ENCODE data around the gene RASGRF1. TPM values are rescaled to one million over a fixed set of nuclear protein-coding genes. Genes with fewer than 3 reads are reported as not detected.

RASGRF1 gene
- total and polyA plus RNA-seq, 2 donors (not counting 1 experiment from before 2014, with no cell fraction given): 0.09 TPM; not detected in 1

DNA sequence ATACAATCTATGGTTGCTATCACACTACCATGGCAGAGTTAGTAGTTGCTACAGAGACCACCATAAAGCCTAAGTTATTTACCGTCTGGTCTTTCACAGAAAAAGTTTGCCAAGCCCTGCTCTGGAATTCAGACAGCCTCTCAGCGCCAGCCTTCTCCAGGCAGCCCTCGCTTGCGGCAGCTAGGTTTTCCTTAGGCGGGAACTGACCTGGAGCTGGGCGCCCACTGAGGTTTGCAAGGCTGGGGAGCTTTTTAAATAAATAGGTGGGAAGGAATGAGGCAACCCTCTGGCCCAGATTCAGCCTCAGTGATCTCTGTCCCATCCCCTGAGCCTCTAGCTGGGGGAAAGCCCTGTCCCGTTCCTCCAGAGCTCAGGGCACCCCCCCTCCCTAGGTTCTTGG lies 146.9 kb downstream of the RASGRF1 start:
- Histone ChIP-seq H3K4me1 (ENCODE audit: control insufficient read depth, extremely low read depth, insufficient read depth, low read length) (no peaks in the 10 kb centered on the region), H3K4me2 (ENCODE audit: extremely low read depth, insufficient read depth, low read length) (no peak overlapping the region), H3K9me3 (ENCODE audit: control insufficient read depth, insufficient read depth, low read depth, low read length) (no peaks in the 10 kb centered on the region), H3K4me3 (replicated peaks in 1 of 4; ENCODE audit: control extremely low read depth in 1 of 4, insufficient read depth in 1 of 4, low read depth in 3 of 4, low read length in 4 of 4) (no peak overlapping the region), H3K27me3 (ENCODE audit: control insufficient read depth, insufficient read depth, low read length) (peaks cover 6% of the 10 kb centered on the region), H3K9ac (ENCODE audit: insufficient read depth, low read length) (no peak overlapping the region), H3K79me2 (ENCODE audit: control insufficient read depth, insufficient read depth, low read length) (no peaks in the 10 kb centered on the region), H2AFZ (ENCODE audit: low read length) (no peak overlapping the region), H4K20me1 (ENCODE audit: control insufficient read depth, extremely low read depth, insufficient read depth, low read length) (no peaks in the 10 kb centered on the region), H3K27ac (ENCODE audit: insufficient read depth, low read length) (no peak overlapping the region), H3K36me3 (ENCODE audit: control insufficient read depth, insufficient read depth, low read length) (no peaks in the 10 kb centered on the region)
- TF ChIP-seq EZH2 (IDR thresholded peaks at IDR 0.05; ENCODE audit: low read length, missing control alignments): no peak
- peak in 1 of 2 donors; percentile 44 for DNase-seq (ENCODE audit: low read depth in 2 of 2)

DNA sequence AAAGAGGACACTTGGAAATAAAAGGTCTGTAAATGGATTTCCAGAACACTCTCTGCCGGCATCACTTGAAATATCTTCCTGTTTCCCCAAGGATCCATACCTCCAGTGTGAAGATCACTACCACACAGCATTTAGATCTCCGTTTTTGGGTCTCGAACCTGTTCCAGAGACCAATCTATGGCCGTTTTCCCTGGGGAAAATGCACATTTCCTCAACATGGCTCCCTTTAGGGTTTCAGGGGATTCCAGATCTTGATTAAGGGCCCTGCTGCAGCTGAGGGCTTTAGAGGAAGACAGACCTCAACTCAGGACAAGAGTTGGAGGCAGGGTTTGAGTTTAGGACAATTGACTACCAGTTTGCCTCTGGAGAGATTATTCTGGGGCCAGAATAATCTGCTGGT lies 147.8 kb downstream of the RASGRF1 start:
- Histone ChIP-seq H3K4me1 (ENCODE audit: control insufficient read depth, extremely low read depth, insufficient read depth, low read length) (no peaks in the 10 kb centered on the region), H3K79me2 (ENCODE audit: control insufficient read depth, insufficient read depth, low read length) (no peaks in the 10 kb centered on the region), H3K4me3 (replicated peaks in 1 of 4; ENCODE audit: control extremely low read depth in 1 of 4, insufficient read depth in 1 of 4, low read depth in 3 of 4, low read length in 4 of 4) (no peak overlapping the region), H3K9ac (ENCODE audit: insufficient read depth, low read length) (no peak overlapping the region), H3K27me3 (ENCODE audit: control insufficient read depth, insufficient read depth, low read length) (peaks cover 6% of the 10 kb centered on the region), H3K4me2 (ENCODE audit: extremely low read depth, insufficient read depth, low read length) (no peak overlapping the region), H4K20me1 (ENCODE audit: control insufficient read depth, extremely low read depth, insufficient read depth, low read length) (no peaks in the 10 kb centered on the region), H3K36me3 (ENCODE audit: control insufficient read depth, insufficient read depth, low read length) (no peaks in the 10 kb centered on the region), H2AFZ (ENCODE audit: low read length) (no peak overlapping the region), H3K9me3 (ENCODE audit: control insufficient read depth, insufficient read depth, low read depth, low read length) (no peaks in the 10 kb centered on the region), H3K27ac (ENCODE audit: insufficient read depth, low read length) (no peak overlapping the region)
- no peak for DNase-seq (ENCODE audit: low read depth in 2 of 2)
- TF ChIP-seq, protein P1, sequence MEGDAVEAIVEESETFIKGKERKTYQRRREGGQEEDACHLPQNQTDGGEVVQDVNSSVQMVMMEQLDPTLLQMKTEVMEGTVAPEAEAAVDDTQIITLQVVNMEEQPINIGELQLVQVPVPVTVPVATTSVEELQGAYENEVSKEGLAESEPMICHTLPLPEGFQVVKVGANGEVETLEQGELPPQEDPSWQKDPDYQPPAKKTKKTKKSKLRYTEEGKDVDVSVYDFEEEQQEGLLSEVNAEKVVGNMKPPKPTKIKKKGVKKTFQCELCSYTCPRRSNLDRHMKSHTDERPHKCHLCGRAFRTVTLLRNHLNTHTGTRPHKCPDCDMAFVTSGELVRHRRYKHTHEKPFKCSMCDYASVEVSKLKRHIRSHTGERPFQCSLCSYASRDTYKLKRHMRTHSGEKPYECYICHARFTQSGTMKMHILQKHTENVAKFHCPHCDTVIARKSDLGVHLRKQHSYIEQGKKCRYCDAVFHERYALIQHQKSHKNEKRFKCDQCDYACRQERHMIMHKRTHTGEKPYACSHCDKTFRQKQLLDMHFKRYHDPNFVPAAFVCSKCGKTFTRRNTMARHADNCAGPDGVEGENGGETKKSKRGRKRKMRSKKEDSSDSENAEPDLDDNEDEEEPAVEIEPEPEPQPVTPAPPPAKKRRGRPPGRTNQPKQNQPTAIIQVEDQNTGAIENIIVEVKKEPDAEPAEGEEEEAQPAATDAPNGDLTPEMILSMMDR (conservative IDR thresholded peaks at IDR 0.05 in 1 of 2, IDR thresholded peaks at IDR 0.05 in 1 of 2; ENCODE audit: low read depth in 1 of 2, low read length in 2 of 2): no peak
- no peak for TF ChIP-seq EZH2 (IDR thresholded peaks at IDR 0.05; ENCODE audit: low read length, missing control alignments)

DNA sequence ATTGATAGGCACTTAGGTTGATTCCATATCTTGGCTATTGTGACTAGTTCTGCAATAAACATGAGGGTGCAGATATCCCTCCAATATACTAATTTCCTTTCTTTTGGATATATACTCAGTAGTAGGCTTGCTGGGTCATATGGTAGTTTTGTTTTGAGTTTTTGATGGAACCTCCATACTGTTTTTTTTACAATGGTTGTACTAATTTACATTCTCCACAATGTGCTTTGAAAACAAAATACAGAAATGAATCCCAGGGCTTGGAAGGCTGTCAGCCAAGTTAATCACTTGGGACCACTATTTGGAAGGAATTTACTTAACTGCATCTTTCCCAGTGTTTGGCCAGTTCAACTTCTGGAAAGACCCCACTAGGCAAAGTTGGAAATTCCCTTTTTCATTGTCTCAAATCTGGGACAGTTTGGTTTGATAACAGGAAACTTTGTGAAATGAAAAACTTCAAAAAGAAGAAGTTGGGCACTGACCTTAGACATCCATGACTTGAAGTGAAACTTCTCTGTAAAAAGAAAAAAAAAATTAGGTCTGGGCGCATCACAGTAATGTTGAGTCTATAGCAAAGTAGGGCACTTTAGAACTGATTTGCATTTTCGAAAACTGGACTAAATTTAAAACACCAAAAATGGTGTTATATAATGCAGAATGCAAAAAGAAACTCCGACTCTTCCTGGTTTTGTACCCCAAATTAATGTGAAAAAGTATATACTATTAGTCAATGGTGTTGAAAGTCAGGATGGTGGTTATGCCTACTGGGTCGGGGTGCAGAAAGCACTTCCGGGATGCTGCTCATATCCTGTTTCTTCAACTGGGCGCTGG lies 151.7 kb downstream of the RASGRF1 start:
- Histone ChIP-seq H3K4me2 (ENCODE audit: extremely low read depth, insufficient read depth, low read length) (no peak overlapping the region), H4K20me1 (ENCODE audit: control insufficient read depth, extremely low read depth, insufficient read depth, low read length) (no peaks in the 10 kb centered on the region), H3K27me3 (ENCODE audit: control insufficient read depth, insufficient read depth, low read length) (peaks cover under 1% of the 10 kb centered on the region), H3K4me3 (replicated peaks in 1 of 4; ENCODE audit: control extremely low read depth in 1 of 4, insufficient read depth in 1 of 4, low read depth in 3 of 4, low read length in 4 of 4) (no peak overlapping the region), H3K79me2 (ENCODE audit: control insufficient read depth, insufficient read depth, low read length) (no peaks in the 10 kb centered on the region), H3K9me3 (ENCODE audit: control insufficient read depth, insufficient read depth, low read depth, low read length) (no peaks in the 10 kb centered on the region), H2AFZ (ENCODE audit: low read length) (no peak overlapping the region), H3K36me3 (ENCODE audit: control insufficient read depth, insufficient read depth, low read length) (no peaks in the 10 kb centered on the region), H3K27ac (ENCODE audit: insufficient read depth, low read length) (no peak overlapping the region), H3K4me1 (ENCODE audit: control insufficient read depth, extremely low read depth, insufficient read depth, low read length) (no peaks in the 10 kb centered on the region), H3K9ac (ENCODE audit: insufficient read depth, low read length) (no peak overlapping the region)
- no peak for TF ChIP-seq EZH2 (IDR thresholded peaks at IDR 0.05; ENCODE audit: low read length, missing control alignments)
- DNase-seq (ENCODE audit: low read depth in 2 of 2): no peak

DNA sequence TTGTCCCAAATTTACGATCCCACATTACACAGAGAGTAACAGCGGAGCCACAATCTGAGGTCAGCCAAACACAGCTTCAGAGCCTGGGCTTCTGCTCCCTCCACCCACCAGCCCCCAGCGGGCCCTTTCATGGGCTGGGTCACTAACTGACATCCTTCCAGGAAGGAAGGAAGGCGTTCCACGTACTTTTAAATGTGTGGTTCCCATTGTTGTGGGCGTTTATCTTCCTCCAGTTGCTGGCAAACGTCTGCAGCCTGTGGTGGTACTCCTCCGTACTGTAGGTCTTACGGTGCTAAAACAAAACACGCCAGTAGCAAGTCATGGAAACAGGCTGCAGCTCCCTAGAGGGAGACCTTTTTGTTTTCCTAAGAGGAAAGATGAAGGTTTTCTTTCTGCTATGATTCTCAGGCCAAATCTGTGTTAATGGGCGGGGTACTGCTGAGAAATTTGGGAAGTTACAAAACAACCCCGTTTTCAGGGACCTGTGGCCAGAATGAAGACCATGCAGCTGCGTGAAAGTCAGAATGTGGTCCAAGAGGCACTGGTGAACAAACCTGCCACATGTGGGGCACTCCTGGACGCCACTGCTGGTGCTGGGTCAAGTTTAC lies 153.3 kb downstream of the RASGRF1 start:
- H3K4me3 ChIP-seq (replicated peaks in 1 of 4; ENCODE audit: control extremely low read depth in 1 of 4, insufficient read depth in 1 of 4, low read depth in 3 of 4, low read length in 4 of 4): no peak overlapping the region
- TF ChIP-seq, protein P1 (conservative IDR thresholded peaks at IDR 0.05 in 1 of 2, IDR thresholded peaks at IDR 0.05 in 1 of 2; ENCODE audit: low read depth in 1 of 2, low read length in 2 of 2): no peak
- no peak for TF ChIP-seq EZH2 (IDR thresholded peaks at IDR 0.05; ENCODE audit: low read length, missing control alignments)
- H3K4me1 ChIP-seq (ENCODE audit: control insufficient read depth, extremely low read depth, insufficient read depth, low read length): no peaks in the 10 kb centered on the region
- no peaks in the 10 kb centered on the region for H3K27me3 ChIP-seq (ENCODE audit: control insufficient read depth, insufficient read depth, low read length)
- H3K9me3 ChIP-seq (ENCODE audit: control insufficient read depth, insufficient read depth, low read depth, low read length): no peaks in the 10 kb centered on the region
- H3K27ac ChIP-seq (ENCODE audit: insufficient read depth, low read length): no peak overlapping the region
- no peaks in the 10 kb centered on the region for H3K79me2 ChIP-seq (ENCODE audit: control insufficient read depth, insufficient read depth, low read length)
- H2AFZ ChIP-seq (ENCODE audit: low read length): no peak overlapping the region
- H3K36me3 ChIP-seq (ENCODE audit: control insufficient read depth, insufficient read depth, low read length): no peaks in the 10 kb centered on the region
- no peak for DNase-seq (ENCODE audit: low read depth in 2 of 2)
- no peak overlapping the region for H3K9ac ChIP-seq (ENCODE audit: insufficient read depth, low read length)
- no peak overlapping the region for H3K4me2 ChIP-seq (ENCODE audit: extremely low read depth, insufficient read depth, low read length)
- no peaks in the 10 kb centered on the region for H4K20me1 ChIP-seq (ENCODE audit: control insufficient read depth, extremely low read depth, insufficient read depth, low read length)
